Forelimb muscle (tissue), 1 donor: ENCODE measurements around the gene ZDHHC6. TPM values are rescaled to one million over a fixed set of nuclear protein-coding genes. Genes with fewer than 3 reads are reported as not detected.
"Not testable (repeated sequence)": the region's sequence is repeated elsewhere in the genome, so short reads cannot be mapped to it uniquely, and the experiment has no call there.

Experiments
- DNase-seq: peaks from one replicate; pipeline ENCODE4 v3.0.0-alpha.2; 2013; ENCODE audit warnings: low read depth
- polyA plus RNA-seq: library from polyadenylated mRNA; unstranded; fragments of 120-200 nt; gene quantifications from one replicate; pipeline ENCODE4 v1.2.1, GENCODE V29; 2013; ENCODE audit not compliant: insufficient read length

Gene ZDHHC6
- polyA plus RNA-seq, 1 donor: 30.0 TPM

DNA sequence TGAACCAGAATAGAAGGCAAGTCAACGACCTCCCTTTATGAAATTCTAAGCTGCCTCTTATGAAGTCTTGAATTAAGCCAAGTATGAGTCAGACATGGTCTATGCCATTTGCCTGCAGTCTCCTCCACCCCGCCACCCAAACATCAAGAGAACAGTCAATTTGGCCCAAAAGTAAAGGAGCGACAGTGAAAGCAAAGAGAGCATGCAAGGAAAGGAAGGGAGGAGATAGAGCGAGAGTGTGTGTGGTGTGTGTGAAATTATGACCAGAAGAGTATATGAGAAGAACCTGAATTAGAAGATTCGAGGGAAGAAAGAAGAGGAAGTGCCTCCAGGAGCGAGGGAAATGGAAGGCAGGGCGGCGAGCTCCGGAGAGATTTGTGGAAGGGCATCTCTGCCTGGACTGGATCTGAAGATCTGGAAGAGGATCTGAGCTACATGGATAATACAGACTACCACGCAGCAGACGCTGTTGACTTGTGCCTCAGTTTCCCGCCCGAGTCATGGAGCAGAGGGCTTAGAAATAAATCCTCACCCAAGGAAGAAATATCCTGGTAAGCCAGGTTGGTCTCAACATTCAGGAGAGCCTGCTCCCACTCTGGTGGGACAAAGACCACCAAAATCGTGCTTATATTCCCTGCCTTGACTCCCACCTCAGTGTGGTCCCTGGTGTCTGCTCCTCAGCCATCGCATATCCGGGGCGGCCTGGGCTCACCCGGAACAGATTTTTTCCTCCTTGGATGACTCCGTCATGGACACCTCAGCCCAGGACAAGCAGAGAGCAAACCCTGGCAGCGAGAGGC is 459 bp downstream of the ZDHHC6 start:
- no peak for DNase-seq

DNA sequence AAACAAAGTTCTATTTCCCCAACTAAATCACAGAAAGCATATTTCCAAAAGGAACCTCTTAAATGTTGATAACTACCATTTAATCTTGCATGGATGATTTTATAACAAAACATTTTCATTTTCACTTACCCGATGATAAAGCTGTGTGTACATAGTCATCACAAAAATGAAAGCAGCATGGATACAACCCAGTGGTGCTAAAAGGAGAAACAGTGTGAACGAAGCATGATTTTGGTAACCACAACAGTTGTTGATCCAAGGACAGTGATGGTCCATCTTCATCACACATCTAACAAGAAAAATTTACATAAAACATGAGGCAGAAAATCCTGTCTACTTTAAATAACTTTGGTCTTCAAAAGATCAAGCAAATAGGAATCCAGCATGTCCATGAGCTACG is 4.7 kb downstream of the ZDHHC6 start:
- no peak for DNase-seq

DNA sequence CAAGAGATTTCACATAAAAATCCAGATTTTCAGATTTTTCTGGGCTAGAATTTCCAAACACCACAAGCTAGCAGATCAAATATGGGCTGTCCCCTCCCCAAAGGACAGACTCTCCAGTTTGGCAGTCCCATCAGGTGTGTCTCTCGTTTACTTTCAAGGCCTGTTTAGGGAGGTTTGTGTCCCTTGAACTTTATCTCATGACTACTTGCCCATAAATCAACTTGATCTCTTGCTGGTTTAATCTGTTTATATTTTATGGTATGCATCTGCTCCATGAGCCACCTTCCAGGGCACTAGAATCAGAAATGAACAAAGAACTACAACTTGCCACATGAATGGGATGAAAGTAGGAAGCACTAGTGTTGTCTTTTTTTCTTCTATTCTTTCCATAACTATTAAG is 5.2 kb downstream of the ZDHHC6 start:
- DNase-seq: no peak

DNA sequence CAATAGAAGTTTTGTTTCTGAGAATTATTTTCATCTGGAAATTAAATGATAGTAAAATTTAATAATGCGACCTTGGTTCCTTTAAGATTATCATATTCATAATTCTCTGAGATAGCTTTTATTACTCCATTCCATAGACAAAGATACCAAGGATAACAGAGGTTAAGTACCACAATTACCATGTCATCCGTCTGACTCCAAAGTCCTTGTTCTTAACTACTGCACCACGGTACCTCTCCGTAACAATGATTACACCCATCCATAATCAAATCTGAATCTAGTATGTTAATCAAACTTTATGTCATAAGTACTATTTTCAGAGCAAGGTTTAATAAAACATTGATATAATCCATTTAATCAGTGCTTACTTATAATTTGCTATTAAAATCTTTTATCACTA is 8.4 kb downstream of the ZDHHC6 start:
- DNase-seq: no peak

DNA sequence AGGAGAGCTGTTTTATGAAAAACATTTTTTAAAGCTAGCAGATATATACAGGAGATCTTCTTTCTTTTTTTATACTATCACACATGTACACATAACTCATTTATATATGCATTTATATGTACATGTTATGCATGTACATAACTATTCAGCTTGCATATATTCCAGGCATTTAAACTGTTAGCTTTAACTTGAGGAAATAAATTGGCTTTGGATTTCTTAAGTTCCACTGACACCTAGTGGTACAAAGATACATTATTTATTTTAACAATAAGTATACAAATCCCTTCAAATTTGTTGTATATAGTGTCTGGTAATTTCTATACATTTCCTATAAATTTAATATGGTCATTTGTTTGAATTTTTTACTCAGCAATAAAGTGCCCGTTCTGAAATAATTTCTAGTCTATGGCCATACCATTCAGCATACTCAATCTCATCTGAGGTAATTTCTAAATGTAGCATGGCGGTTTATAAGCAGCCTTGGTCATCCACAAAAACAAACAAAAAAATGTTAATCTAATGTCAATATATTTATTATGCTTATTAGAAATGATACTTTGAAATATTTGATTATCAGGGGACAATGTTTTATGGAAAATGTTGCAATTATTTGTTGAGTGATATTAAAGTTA is 11.6 kb downstream of the ZDHHC6 start:
- no peak for DNase-seq

DNA sequence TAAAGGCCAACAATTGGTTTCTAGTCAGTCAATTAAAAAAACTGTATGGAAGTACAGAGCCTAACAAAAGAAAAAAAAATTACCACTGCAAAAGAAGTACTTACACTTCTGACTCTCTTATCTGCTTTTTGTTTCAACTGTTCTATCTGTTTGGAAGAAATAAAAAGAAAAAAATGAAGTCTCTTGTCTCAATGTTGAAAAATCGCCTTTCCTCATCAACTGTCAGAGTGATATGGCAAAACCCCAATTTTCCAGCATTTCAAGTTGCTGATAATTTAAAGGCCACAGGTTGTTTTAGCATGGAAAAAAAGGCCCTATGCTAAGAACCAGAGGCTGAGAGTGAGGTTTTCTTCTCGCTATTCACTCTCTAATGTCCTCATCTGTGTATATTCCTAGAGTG is 13.6 kb downstream of the ZDHHC6 start:
- DNase-seq: no peak

- DNase-seq: no peak
These were observed 17.0 kb downstream of the ZDHHC6 start for GRCh38 chr10:112429654-112430230.

GRCh38 chr10:112429147-112429546 is 17.6 kb downstream of the ZDHHC6 start:
- no peak for DNase-seq

DNA sequence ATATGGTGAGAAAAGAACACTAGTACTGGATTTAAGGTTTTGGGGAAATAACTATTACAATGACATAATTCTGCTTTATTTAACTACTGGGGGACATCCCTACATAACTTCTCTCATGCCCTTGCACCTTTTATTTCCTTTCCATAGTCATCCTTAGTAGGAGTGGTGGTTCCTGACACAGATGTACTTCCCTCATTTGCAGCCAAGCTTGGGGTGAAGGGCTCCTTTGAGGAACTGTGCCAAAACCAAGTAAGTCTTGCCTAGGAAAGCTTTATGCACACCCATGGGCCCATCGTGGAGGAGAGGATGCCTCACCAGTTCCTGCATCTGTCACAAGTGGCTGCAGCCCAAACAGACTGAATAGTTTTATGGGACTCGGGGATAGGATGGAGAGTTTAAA is 20.6 kb downstream of the ZDHHC6 start:
- no peak for DNase-seq

DNA sequence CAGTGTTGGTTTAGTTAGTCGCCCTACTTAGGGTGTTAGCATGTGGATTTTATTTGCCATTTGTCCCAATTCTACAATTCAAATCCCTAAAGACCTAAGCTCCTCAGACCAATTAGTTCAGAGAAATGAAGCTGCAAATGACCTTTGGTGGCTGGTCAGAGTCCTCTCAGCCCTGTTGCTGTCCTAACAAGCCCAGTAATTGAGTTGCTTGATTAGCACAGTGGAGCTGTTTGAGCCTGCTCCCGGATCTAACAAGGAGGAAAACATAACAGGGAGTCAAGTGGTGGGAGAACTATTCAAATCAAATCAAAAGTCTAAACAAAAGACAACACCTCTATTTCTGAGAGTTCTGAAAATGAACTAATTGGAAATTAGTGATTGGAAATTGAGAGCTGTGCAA is 22.1 kb downstream of the ZDHHC6 start:
- no peak for DNase-seq

- no peak for DNase-seq
These were observed 25.0 kb downstream of the ZDHHC6 start for GRCh38 chr10:112421731-112422130.

DNA sequence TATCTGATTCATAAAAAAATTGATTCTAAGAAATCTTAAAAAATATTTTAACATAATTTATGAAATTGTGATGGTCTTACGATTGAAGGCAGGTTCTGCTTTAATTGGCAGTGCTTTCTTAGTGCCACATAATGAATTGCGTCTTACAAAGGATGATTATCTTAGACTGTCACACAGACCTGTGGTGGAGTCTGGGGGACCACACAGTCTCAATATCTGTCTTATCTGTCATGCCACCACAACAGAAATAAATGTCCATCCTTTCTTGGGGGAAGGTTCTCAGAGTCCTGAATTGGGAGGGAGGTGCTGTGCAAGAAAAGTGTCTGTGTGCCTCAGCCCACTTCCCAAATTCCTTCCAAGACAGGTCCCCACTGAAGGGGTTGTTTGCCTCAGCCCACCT is 34.0 kb downstream of the ZDHHC6 start:
- DNase-seq: no peak

GRCh38 chr10:112409755-112410154 is 37.0 kb downstream of the ZDHHC6 start:
- no peak for DNase-seq

- DNase-seq: no peak
These were observed 37.4 kb downstream of the ZDHHC6 start for GRCh38 chr10:112409299-112409698.

DNA sequence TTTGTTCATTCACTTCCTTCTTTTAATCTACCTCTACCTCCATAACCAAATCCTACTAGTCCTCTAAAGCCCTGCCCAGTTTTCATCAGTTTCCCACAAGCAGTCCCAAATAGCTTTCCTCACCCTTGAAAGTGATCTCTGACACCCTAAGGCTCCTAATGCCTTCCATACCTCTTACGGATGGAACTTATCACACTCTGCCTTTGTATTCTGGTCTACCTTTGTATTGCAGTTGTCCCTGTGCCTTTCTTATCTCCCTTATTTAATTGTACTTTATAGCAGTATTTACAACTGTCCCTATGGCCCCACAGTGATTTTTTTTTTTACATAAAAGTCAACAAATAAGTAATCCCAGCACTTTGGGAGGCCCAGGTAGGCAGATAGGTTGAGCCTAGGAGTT is 39.0 kb downstream of the ZDHHC6 start:
- no peak for DNase-seq

DNA sequence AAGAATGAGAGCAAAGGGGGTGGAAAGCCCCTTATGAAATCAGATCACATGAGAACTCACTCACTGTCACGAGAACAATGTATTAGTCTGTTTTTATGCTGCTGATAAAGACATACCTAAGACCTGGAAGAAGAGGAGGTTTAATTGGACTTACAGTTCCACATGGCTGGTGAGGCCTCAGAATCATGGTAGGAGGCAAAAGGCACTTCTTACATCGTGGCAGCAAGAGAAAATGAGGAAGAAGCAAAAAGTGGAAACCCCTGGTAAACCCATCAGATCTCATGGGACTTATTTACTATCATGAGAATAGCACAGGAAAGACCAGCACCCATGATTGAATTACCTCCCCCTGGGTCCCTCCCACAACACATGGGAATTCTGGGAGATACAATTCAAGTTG is 39.9 kb downstream of the ZDHHC6 start:
- not testable (repeated sequence) for DNase-seq

DNA sequence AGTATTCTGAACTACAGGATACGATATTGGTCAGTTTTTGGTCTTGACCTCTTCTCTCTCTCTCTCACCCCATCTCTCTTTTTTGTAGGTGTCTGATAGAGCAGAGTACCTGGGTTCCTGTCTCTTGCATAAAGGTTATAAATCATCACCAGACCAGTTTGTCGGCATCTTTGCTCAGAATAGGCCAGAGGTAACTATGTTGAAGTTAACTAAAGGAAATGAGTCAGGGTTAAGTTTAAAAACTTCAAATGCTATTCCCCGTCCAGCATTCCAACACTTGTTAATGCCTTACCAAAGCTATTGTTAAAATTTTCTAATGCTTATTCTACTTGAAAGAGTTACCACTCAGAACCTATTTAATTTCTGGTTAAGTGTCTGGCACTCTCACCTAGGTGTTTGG is 42.1 kb downstream of the ZDHHC6 start:
- no peak for DNase-seq

- no peak for DNase-seq
These were observed 43.8 kb downstream of the ZDHHC6 start for GRCh38 chr10:112402917-112403316.

GRCh38 chr10:112397592-112397991 is 49.1 kb downstream of the ZDHHC6 start:
- DNase-seq: no peak

DNA sequence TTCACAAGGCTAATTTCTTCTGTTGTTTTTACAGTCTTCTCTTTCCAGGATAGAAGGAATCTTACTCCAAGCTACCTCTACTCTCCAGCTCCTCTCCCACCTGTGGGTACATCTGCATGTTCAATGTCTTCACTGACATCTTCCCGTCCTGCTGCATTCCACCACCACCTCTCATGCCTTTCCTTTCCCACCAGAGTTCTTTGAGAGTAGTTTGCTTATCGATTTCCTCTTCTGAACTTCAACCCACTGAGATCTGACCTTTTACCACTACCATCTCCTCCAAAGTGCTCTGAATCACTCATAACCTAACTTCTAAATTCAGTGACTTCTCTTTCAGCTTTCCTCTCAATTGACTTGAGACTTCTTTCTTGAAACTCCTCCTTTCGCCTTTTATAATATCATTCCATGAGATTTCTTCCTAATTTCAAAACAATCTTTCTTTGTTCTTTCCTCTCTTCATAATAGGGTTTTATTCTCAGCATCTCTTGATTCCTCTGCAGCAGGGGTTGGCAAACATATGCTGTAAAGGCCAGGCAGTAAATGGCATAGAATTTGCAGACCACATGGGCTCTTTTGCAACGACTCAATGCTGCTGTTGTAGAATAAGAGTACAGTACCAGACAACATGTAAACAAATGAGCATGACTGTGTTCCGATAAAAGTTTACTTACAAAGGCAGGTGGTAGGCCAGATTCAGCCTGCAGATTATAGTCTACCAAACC is 50.7 kb downstream of the ZDHHC6 start:
- DNase-seq: no peak

DNA sequence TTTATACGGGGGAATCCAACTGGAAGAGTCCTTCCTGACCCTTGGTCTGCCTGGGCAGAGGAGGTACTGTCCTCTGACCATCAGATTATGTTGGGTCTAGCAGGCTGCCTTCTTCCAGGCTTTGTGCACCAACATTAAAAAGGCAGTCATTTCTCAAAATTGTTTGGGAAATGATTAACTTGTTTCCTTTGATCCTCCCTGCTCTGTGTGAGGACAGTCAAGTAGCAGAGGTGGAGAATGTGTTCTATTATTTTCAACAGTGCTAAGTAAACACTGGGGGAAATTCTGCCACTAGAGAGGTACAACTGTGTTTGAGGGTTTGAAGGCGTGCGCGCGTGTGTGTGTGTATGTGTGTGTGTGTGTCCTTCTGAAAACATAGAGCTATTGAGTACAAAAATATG is 52.2 kb downstream of the ZDHHC6 start:
- no peak for DNase-seq

GRCh38 chr10:112393827-112394226 is 52.9 kb downstream of the ZDHHC6 start:
- no peak for DNase-seq

GRCh38 chr10:112393341-112393740 is 53.4 kb downstream of the ZDHHC6 start:
- no peak for DNase-seq
